ENCODE measurements around the gene GRK1. TPM values are rescaled to one million over a fixed set of nuclear protein-coding genes. Genes with fewer than 3 reads are reported as not detected.

The GRK1 gene
- total and polyA plus RNA-seq, 2 donors: 0.11 to 0.14 TPM

GRCh38 chr13:113762075-113762474, 95.1 kb downstream of the GRK1 start:
- peaks cover 16 to 70% of the 10 kb centered on the region in 2 donors for H3K27me3 ChIP-seq (ENCODE audit: control insufficient read depth in 2 of 2, insufficient read depth in 1 of 2, low read length in 1 of 2)
- DNase-seq (ENCODE audit: low read depth in 6 of 9, low spot score in 9 of 9): no peak
- H3K4me3 ChIP-seq (ENCODE audit: low read length in 2 of 2): no peak overlapping the region
- H3K4me1 ChIP-seq (ENCODE audit: control insufficient read depth in 2 of 2, insufficient read depth in 2 of 2, low read length in 2 of 2): peaks cover 3 to 15% of the 10 kb centered on the region in 2 donors
- H3K27ac ChIP-seq (ENCODE audit: low read depth in 1 of 2, low read length in 1 of 2): no peak overlapping the region
- H3K36me3 ChIP-seq (ENCODE audit: control insufficient read depth in 2 of 2, insufficient read depth in 2 of 2, low read length in 1 of 2): no peaks in the 10 kb centered on the region
- WGBS: 94% methylated on average over 2 of the region's 2 CpGs
- H3K9me3 ChIP-seq (ENCODE audit: control insufficient read depth in 2 of 2, insufficient read depth in 1 of 2, low read length in 1 of 2): no peaks in the 10 kb centered on the region

DNA sequence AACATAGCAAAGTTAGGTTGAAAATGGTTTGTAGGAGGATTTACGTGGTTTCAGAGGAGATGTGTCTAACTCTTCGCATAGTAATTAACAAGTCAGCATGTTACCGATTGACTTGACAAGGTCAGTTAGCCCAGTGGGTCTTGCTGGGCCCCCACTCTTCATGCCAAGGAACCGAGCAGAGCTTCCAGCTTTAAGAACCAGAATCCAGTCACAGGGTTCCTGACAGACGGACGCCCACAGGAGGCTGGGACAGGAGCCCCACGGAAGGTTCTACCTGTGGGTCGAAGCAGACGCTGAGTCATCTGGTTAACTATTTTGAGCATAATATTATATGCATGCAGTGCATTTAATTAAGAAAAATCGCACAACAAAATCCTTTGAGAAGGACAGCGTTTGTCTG, 95.5 kb downstream of the GRK1 start:
- peaks cover 3 to 15% of the 10 kb centered on the region in 2 donors for H3K4me1 ChIP-seq (ENCODE audit: control insufficient read depth in 2 of 2, insufficient read depth in 2 of 2, low read length in 2 of 2)
- peaks cover 16 to 69% of the 10 kb centered on the region in 2 donors for H3K27me3 ChIP-seq (ENCODE audit: control insufficient read depth in 2 of 2, insufficient read depth in 1 of 2, low read length in 1 of 2)
- no peak for DNase-seq (ENCODE audit: low read depth in 6 of 9, low spot score in 9 of 9)
- H3K36me3 ChIP-seq (ENCODE audit: control insufficient read depth in 2 of 2, insufficient read depth in 2 of 2, low read length in 1 of 2): no peaks in the 10 kb centered on the region
- H3K27ac ChIP-seq (ENCODE audit: low read depth in 1 of 2, low read length in 1 of 2): no peak overlapping the region
- H3K9me3 ChIP-seq (ENCODE audit: control insufficient read depth in 2 of 2, insufficient read depth in 1 of 2, low read length in 1 of 2): no peaks in the 10 kb centered on the region
- 89% methylated on average over 11 of the region's 11 CpGs for WGBS
- H3K4me3 ChIP-seq (ENCODE audit: low read length in 2 of 2): no peak overlapping the region

DNA sequence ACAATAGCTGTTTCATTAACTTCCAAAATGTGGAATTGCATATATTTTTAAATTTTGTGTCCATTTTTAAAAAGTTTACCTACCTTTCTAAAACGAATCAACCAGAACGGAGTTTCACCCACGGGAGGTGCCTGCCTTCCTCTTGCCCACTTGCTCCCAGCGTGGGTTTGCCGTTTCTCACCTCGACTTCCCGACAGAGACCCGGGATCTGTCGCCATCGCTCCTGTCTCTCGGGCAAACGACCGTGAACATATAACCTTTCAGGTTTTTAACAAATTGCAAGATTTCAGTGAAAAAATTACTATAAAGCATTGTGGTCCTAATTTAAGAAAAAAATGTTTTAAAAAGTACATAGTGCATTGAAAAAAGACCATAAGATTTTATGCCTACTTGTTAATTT, 96.2 kb downstream of the GRK1 start:
- Histone ChIP-seq H3K9me3 (ENCODE audit: control insufficient read depth in 2 of 2, insufficient read depth in 1 of 2, low read length in 1 of 2) (no peaks in the 10 kb centered on the region), H3K4me1 (ENCODE audit: control insufficient read depth in 2 of 2, insufficient read depth in 2 of 2, low read length in 2 of 2) (peaks cover 3 to 13% of the 10 kb centered on the region in 2 donors), H3K27ac (ENCODE audit: low read depth in 1 of 2, low read length in 1 of 2) (no peak overlapping the region), H3K36me3 (ENCODE audit: control insufficient read depth in 2 of 2, insufficient read depth in 2 of 2, low read length in 1 of 2) (no peaks in the 10 kb centered on the region), H3K4me3 (ENCODE audit: low read length in 2 of 2) (no peak overlapping the region), H3K27me3 (ENCODE audit: control insufficient read depth in 2 of 2, insufficient read depth in 1 of 2, low read length in 1 of 2) (peaks cover 14 to 66% of the 10 kb centered on the region in 2 donors)
- WGBS: 88% methylated on average over 13 of the region's 13 CpGs
- DNase-seq (ENCODE audit: low read depth in 6 of 9, low spot score in 9 of 9): no peak

DNA sequence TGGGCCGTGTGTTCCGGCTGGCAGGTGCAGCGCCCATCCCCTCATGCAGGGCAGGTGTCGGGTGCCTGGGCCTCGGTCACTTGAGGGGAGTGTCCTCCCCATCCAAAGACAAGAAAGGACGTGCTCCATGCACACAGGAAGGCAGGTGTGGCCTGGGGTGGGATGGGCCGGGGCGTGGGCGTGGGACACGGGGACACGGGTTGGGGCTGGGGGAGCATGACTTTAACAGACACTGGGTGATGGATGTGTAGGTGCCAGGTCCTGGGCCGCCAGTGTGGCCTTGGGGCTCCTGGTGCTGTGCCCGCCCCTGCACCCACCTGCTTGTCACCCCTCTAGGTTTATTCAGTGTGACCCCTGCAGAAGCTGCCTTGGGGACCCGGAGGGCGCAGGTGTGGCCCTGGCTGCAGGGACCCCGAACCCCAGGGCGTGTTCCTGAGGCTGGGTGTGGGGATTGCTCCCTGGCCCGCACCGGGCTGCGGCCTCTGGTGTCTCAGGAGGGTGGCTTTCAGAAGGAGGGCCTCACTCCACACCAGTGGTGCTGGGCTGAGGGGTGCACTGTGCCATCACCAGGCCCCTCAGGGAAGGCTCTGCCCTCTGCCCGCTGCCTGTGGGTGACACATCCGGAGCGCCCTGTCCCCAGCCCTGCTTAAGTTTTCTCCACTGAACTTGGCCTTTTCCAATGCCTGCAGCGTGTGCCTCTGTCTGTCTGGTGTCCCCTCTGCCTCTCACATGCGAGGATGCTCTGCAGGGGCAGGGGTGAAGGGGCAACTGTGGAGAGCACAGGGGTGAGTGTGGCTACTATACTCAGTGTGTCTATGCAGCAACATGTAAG, 97.2 kb downstream of the GRK1 start:
- peaks cover 0 to 7% of the 10 kb centered on the region in 2 donors for H3K4me1 ChIP-seq (ENCODE audit: control insufficient read depth in 2 of 2, insufficient read depth in 2 of 2, low read length in 2 of 2)
- no peaks in the 10 kb centered on the region for H3K36me3 ChIP-seq (ENCODE audit: control insufficient read depth in 2 of 2, insufficient read depth in 2 of 2, low read length in 1 of 2)
- H3K4me3 ChIP-seq (ENCODE audit: low read length in 2 of 2): no peak overlapping the region
- peaks cover 14 to 58% of the 10 kb centered on the region in 2 donors for H3K27me3 ChIP-seq (ENCODE audit: control insufficient read depth in 2 of 2, insufficient read depth in 1 of 2, low read length in 1 of 2)
- no peak overlapping the region for H3K27ac ChIP-seq (ENCODE audit: low read depth in 1 of 2, low read length in 1 of 2)
- WGBS: 88% methylated on average over 25 of the region's 25 CpGs
- H3K9me3 ChIP-seq (ENCODE audit: control insufficient read depth in 2 of 2, insufficient read depth in 1 of 2, low read length in 1 of 2): no peaks in the 10 kb centered on the region
- DNase-seq (ENCODE audit: low read depth in 6 of 9, low spot score in 9 of 9): no peak

DNA sequence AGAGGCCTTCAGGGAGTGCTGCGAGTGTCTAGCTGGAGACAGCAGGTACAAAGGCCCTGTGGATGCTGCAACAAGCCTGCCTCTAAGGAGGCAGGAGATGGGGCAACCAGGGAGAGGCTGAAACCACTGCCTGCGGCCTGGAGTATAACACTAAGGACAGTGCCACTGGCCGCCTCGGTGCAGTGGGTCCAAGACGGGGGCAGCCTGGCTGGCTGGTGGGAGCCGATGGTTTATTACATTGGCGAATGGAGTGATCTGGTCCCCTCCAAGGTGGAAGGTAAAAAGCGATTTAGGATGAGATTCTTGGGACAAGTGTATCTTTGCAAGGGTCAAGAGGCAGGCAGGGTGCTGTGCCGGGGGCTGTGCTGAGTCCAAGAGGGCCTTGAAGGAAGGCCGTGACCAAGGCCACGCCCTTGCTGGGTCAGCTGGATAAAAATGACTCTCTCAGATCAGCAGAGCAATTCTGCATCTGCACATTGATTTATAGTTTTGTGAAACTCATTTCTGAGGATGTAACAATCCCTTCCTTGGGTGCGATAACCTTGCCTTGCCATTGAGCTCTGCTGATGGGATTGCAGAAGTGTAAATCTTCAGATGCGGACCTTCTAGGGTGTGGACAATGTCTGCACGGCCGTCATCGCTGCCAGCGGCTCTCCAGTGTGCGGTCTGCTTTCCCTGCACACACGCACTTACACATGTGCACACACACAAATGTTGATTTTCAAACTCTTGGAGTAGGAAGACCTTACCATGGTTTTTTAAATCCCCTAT, 98.0 kb downstream of the GRK1 start:
- no peak overlapping the region for H3K27ac ChIP-seq (ENCODE audit: low read depth in 1 of 2, low read length in 1 of 2)
- no peak overlapping the region for H3K4me3 ChIP-seq (ENCODE audit: low read length in 2 of 2)
- H3K27me3 ChIP-seq (ENCODE audit: control insufficient read depth in 2 of 2, insufficient read depth in 1 of 2, low read length in 1 of 2): peaks cover 9 to 50% of the 10 kb centered on the region in 2 donors
- H3K9me3 ChIP-seq (ENCODE audit: control insufficient read depth in 2 of 2, insufficient read depth in 1 of 2, low read length in 1 of 2): no peaks in the 10 kb centered on the region
- 95% methylated on average over 19 of the region's 19 CpGs for WGBS
- no peak for DNase-seq (ENCODE audit: low read depth in 6 of 9, low spot score in 9 of 9)
- no peaks in the 10 kb centered on the region for H3K36me3 ChIP-seq (ENCODE audit: control insufficient read depth in 2 of 2, insufficient read depth in 2 of 2, low read length in 1 of 2)
- no peaks in the 10 kb centered on the region for H3K4me1 ChIP-seq (ENCODE audit: control insufficient read depth in 2 of 2, insufficient read depth in 2 of 2, low read length in 2 of 2)

- 90% methylated on average over 4 of the region's 4 CpGs for WGBS
- no peaks in the 10 kb centered on the region for H3K4me1 ChIP-seq (ENCODE audit: control insufficient read depth in 2 of 2, insufficient read depth in 2 of 2, low read length in 2 of 2)
- no peak for DNase-seq (ENCODE audit: low read depth in 6 of 9, low spot score in 9 of 9)
- no peak overlapping the region for H3K27ac ChIP-seq (ENCODE audit: low read depth in 1 of 2, low read length in 1 of 2)
- H3K9me3 ChIP-seq (ENCODE audit: control insufficient read depth in 2 of 2, insufficient read depth in 1 of 2, low read length in 1 of 2): no peaks in the 10 kb centered on the region
- H3K4me3 ChIP-seq (ENCODE audit: low read length in 2 of 2): no peak overlapping the region
- peaks cover 8 to 44% of the 10 kb centered on the region in 2 donors for H3K27me3 ChIP-seq (ENCODE audit: control insufficient read depth in 2 of 2, insufficient read depth in 1 of 2, low read length in 1 of 2)
- H3K36me3 ChIP-seq (ENCODE audit: control insufficient read depth in 2 of 2, insufficient read depth in 2 of 2, low read length in 1 of 2): no peaks in the 10 kb centered on the region
These were observed 98.5 kb downstream of the GRK1 start for GRCh38 chr13:113765564-113765910.

DNA sequence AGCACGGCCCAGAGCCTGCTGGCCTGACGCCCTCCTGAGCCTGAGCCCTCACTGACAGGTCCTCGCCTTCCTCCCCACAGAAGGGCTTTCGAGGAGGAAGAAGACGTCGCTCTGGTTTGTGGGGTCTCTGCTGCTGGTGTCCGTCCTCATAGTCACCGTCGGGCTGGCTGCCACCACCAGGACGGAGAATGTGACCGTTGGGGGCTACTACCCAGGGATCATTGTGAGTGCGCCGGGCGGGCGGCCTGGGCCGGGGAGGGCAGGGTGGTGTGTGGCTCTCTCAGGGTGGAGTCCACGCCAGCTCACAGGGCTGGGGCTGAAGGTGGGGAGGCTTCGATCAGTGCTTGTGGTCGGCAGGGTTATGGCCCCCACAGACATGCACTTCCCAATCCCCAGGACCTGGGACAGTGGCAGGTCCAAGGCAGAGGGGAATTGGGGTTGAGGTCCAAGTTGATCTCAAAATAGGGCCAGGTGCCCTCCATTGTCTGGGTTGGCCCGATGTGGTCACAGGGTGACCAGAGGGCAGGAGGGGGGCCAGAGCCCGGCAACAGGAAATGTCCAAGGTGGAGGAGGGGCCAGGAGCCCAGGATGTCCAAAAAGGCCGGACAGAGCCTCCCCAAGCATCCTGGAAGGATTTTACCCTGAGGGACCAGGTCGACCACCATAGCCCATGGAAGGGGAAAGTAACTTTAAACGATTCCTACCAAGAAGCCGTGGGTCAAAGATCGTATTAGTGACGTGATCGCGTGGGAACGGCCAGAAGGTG, 99.2 kb downstream of the GRK1 start:
- WGBS: 93% methylated on average over 30 of the region's 30 CpGs
- no peak overlapping the region for H3K27ac ChIP-seq (ENCODE audit: low read depth in 1 of 2, low read length in 1 of 2)

GRCh38 chr13:113767366-113767765, 100.3 kb downstream of the GRK1 start:
- no peaks in the 10 kb centered on the region for H3K9me3 ChIP-seq (ENCODE audit: control insufficient read depth in 2 of 2, insufficient read depth in 1 of 2, low read length in 1 of 2)
- no peak overlapping the region for H3K4me3 ChIP-seq (ENCODE audit: low read length in 2 of 2)
- H3K27me3 ChIP-seq (ENCODE audit: control insufficient read depth in 2 of 2, insufficient read depth in 1 of 2, low read length in 1 of 2): peaks cover 0 to 30% of the 10 kb centered on the region in 2 donors
- no peaks in the 10 kb centered on the region for H3K4me1 ChIP-seq (ENCODE audit: control insufficient read depth in 2 of 2, insufficient read depth in 2 of 2, low read length in 2 of 2)
- DNase-seq (ENCODE audit: low read depth in 6 of 9, low spot score in 9 of 9): no peak
- WGBS: 87% methylated on average over 2 of the region's 2 CpGs
- no peak overlapping the region for H3K27ac ChIP-seq (ENCODE audit: low read depth in 1 of 2, low read length in 1 of 2)
- H3K36me3 ChIP-seq (ENCODE audit: control insufficient read depth in 2 of 2, insufficient read depth in 2 of 2, low read length in 1 of 2): no peaks in the 10 kb centered on the region

More for the DNA sequence above, 99.2 kb downstream of the GRK1 start:
- Histone ChIP-seq H3K4me3 (ENCODE audit: low read length in 2 of 2) (no peak overlapping the region), H3K9me3 (ENCODE audit: control insufficient read depth in 2 of 2, insufficient read depth in 1 of 2, low read length in 1 of 2) (no peaks in the 10 kb centered on the region), H3K27me3 (ENCODE audit: control insufficient read depth in 2 of 2, insufficient read depth in 1 of 2, low read length in 1 of 2) (peaks cover 6 to 37% of the 10 kb centered on the region in 2 donors), H3K36me3 (ENCODE audit: control insufficient read depth in 2 of 2, insufficient read depth in 2 of 2, low read length in 1 of 2) (no peaks in the 10 kb centered on the region), H3K4me1 (ENCODE audit: control insufficient read depth in 2 of 2, insufficient read depth in 2 of 2, low read length in 2 of 2) (no peaks in the 10 kb centered on the region)
- no peak for DNase-seq (ENCODE audit: low read depth in 6 of 9, low spot score in 9 of 9)
